Aorta (tissue), 5 donors: ENCODE measurements around the gene RNF113B. TPM values are rescaled to one million over a fixed set of nuclear protein-coding genes. Genes with fewer than 3 reads are reported as not detected.

ENCODE experiments used
- ATAC-seq: fragments of 200-7000 bp; cut with Tn5 transposase; one replicate; pipeline ENCODE4 v1.9.1; 2022; ENCODE audit warnings: moderate library complexity; ENCODE audit not compliant: low FRiP score
- DNase-seq, 2 donors: peaks; one replicate each; pipeline ENCODE4 v3.0.0-alpha.2; 2020
- H3K27ac ChIP-seq, 2 donors: one replicate each; pipeline ENCODE4 v1.5.1; 2013; ENCODE audit warnings: low read length in 2 of 2, mild to moderate bottlenecking in 2 of 2, moderate library complexity in 2 of 2, control low read depth in 1 of 2, inconsistent platforms in 1 of 2, low read depth in 1 of 2
- H3K27me3 ChIP-seq, 2 donors: one replicate each; pipeline ENCODE4 v1.6.1; 2013; ENCODE audit warnings: control low read depth in 1 of 2, low read length in 1 of 2, mild to moderate bottlenecking in 1 of 2, moderate library complexity in 1 of 2; ENCODE audit not compliant: insufficient read depth in 2 of 2, control insufficient read depth in 1 of 2
- H3K36me3 ChIP-seq, 2 donors: one replicate each; pipeline ENCODE4 v1.6.1; 2013; ENCODE audit warnings: control low read depth in 1 of 2, low read length in 1 of 2, mild to moderate bottlenecking in 1 of 2; ENCODE audit not compliant: insufficient read depth in 2 of 2, control insufficient read depth in 1 of 2
- H3K4me1 ChIP-seq, 2 donors: one replicate each; pipeline ENCODE4 v1.6.1; 2013; ENCODE audit warnings: low read length in 2 of 2, control low read depth in 1 of 2, mild to moderate bottlenecking in 1 of 2, moderate library complexity in 1 of 2; ENCODE audit not compliant: insufficient read depth in 2 of 2, control insufficient read depth in 1 of 2
- H3K4me3 ChIP-seq, 2 donors: one replicate each; pipeline ENCODE4 v1.5.1; 2013; ENCODE audit warnings: low read length in 2 of 2, control low read depth in 1 of 2, mild to moderate bottlenecking in 1 of 2
- H3K9me3 ChIP-seq: one replicate; pipeline ENCODE4 v1.6.1; 2013; ENCODE audit warnings: mild to moderate bottlenecking, low read length; ENCODE audit not compliant: control insufficient read depth
- WGBS, 2 donors: extraction: QIAGEN DNeasy Blood & Tissue Kit; methylation state at CpG; one replicate each; pipeline ENCODE4 v1.1.7; 2013; 5-methylcytosine and 5-hydroxymethylcytosine counted together
- intact Hi-C, 2 donors: fragments of 100-400 bp; cut with DNase I; formaldehyde crosslinking; loops; one replicate each; pipeline versions ENCODE4 v1.14.2 to v1.15.0; 2022
- polyA plus RNA-seq, 2 donors: library from polyadenylated mRNA; stranded (reverse); fragments of 200-250 nt; gene quantifications; one replicate each; pipeline ENCODE4 v1.2.3, GENCODE V29; 2013
- total RNA-seq, 2 donors: library from RNA; stranded (reverse); fragmentation: NEBNext Ultra II Directional; extraction: Animal tissue kit (Norgen Biotek cat#: 25700); gene quantifications; one replicate each; pipeline ENCODE4 v1.2.1, GENCODE V29; 2021
- donor health status: healthy with polysubstance abuse.
- donor health status: Bipolar disorder and iron deficiency.
- donor health status: DM: no; HTN: no; CAD: no.
- donor health status: DM: no; HTN: no; CAD: no.
- donor health status: DM: yes; HTN: yes; CAD: no.

The RNF113B gene
- total and polyA plus RNA-seq, 4 donors: not detected

GRCh38 chr13:98174307-98174706 lies 2.8 kb downstream of the RNF113B start:
- DNase-seq (no peak), ATAC-seq (peak; percentile 12)
- no peak overlapping the region for H3K4me3 ChIP-seq
- WGBS, 2 donors: 7 to 11% methylated on average over 7 of the region's 7 CpGs
- intact Hi-C loops: no loop called here
- no peaks in the 10 kb centered on the region for H3K27me3 ChIP-seq
- H3K9me3 ChIP-seq: no peaks in the 10 kb centered on the region
- H3K27ac ChIP-seq: no peak overlapping the region
- no peaks in the 10 kb centered on the region for H3K36me3 ChIP-seq
- H3K4me1 ChIP-seq: peaks cover 0 to 3% of the 10 kb centered on the region in 2 donors

- ATAC-seq: peak; percentile 28
These were observed 3.5 kb downstream of the RNF113B start for GRCh38 chr13:98173431-98174152.

GRCh38 chr13:98172590-98173422 lies 4.3 kb downstream of the RNF113B start:
- 65 to 69% methylated on average over 7 of the region's 7 CpGs for WGBS, 2 donors
- ATAC-seq: no peak
- intact Hi-C loops: no loop called here

More at GRCh38 chr13:98173431-98174152, 3.5 kb downstream of the RNF113B start:
- Histone ChIP-seq H3K36me3 (no peaks in the 10 kb centered on the region), H3K9me3 (no peaks in the 10 kb centered on the region), H3K27ac (no peak overlapping the region), H3K4me1 (peaks cover 0 to 3% of the 10 kb centered on the region in 2 donors), H3K4me3 (no peak overlapping the region), H3K27me3 (no peaks in the 10 kb centered on the region)
- intact Hi-C loops: no loop called here
- DNase-seq: no peak
- 52 to 57% methylated on average over 9 of the region's 9 CpGs for WGBS, 2 donors

GRCh38 chr13:98171900-98172589 lies 5.0 kb downstream of the RNF113B start:
- intact Hi-C loops: no loop called here
- Histone ChIP-seq H3K4me3 (no peak overlapping the region), H3K27ac (peak overlapping the region in 1 of 2 donors; percentile 15)

More at GRCh38 chr13:98172590-98173422, 4.3 kb downstream of the RNF113B start:
- no peak overlapping the region for H3K27ac ChIP-seq
- H3K9me3 ChIP-seq: no peaks in the 10 kb centered on the region
- H3K27me3 ChIP-seq: no peaks in the 10 kb centered on the region
- DNase-seq: no peak
- no peaks in the 10 kb centered on the region for H3K36me3 ChIP-seq
- H3K4me1 ChIP-seq: peaks cover 0 to 3% of the 10 kb centered on the region in 2 donors
- H3K4me3 ChIP-seq: no peak overlapping the region

GRCh38 chr13:98169331-98169730 lies 7.7 kb downstream of the RNF113B start:
- 64% methylated on average over 3 of the region's 3 CpGs for WGBS, 2 donors
- intact Hi-C loops: no loop called here

More at GRCh38 chr13:98171900-98172589, 5.0 kb downstream of the RNF113B start:
- ATAC-seq (no peak), DNase-seq (peak in 1 of 2 donors; percentile 78)
- Histone ChIP-seq H3K4me1 (peaks cover 0 to 3% of the 10 kb centered on the region in 2 donors), H3K9me3 (no peaks in the 10 kb centered on the region), H3K36me3 (no peaks in the 10 kb centered on the region), H3K27me3 (no peaks in the 10 kb centered on the region)
- 44 to 51% methylated on average over 14 of the region's 14 CpGs for WGBS, 2 donors

GRCh38 chr13:98162935-98163334 lies 14.1 kb downstream of the RNF113B start:
- WGBS, 2 donors: 98 to 99% methylated on average over 5 of the region's 5 CpGs
- intact Hi-C loops: no loop called here
- H3K27me3 ChIP-seq: peaks cover 0 to 1% of the 10 kb centered on the region in 2 donors

More at GRCh38 chr13:98169331-98169730, 7.7 kb downstream of the RNF113B start:
- Histone ChIP-seq H3K27ac (no peak overlapping the region), H3K4me1 (peaks cover 0 to 3% of the 10 kb centered on the region in 2 donors), H3K9me3 (no peaks in the 10 kb centered on the region), H3K36me3 (no peaks in the 10 kb centered on the region), H3K4me3 (no peak overlapping the region), H3K27me3 (no peaks in the 10 kb centered on the region)
- ATAC-seq (no peak), DNase-seq (no peak)

GRCh38 chr13:98158172-98158899 lies 18.7 kb downstream of the RNF113B start:
- Histone ChIP-seq H3K27me3 (peaks cover 0 to 1% of the 10 kb centered on the region in 2 donors), H3K4me3 (no peak overlapping the region), H3K36me3 (no peaks in the 10 kb centered on the region), H3K9me3 (peaks cover 2% of the 10 kb centered on the region), H3K27ac (no peak overlapping the region), H3K4me1 (no peaks in the 10 kb centered on the region)
- ATAC-seq: no peak
- 87 to 92% methylated on average over 5 of the region's 5 CpGs for WGBS, 2 donors
- intact Hi-C loops: no loop called here
- DNase-seq: no peak

More at GRCh38 chr13:98162935-98163334, 14.1 kb downstream of the RNF113B start:
- H3K27ac ChIP-seq: no peak overlapping the region
- no peaks in the 10 kb centered on the region for H3K4me1 ChIP-seq
- peaks cover 2% of the 10 kb centered on the region for H3K9me3 ChIP-seq
- no peak overlapping the region for H3K4me3 ChIP-seq
- no peaks in the 10 kb centered on the region for H3K36me3 ChIP-seq
- ATAC-seq: no peak
- no peak for DNase-seq

- WGBS, 2 donors: 81 to 92% methylated on average over 1 of the region's 1 CpG
- DNase-seq (no peak), ATAC-seq (no peak)
- Histone ChIP-seq H3K4me1 (no peaks in the 10 kb centered on the region), H3K9me3 (no peaks in the 10 kb centered on the region), H3K27ac (no peak overlapping the region), H3K36me3 (no peaks in the 10 kb centered on the region), H3K27me3 (peaks cover 0 to 1% of the 10 kb centered on the region in 2 donors), H3K4me3 (no peak overlapping the region)
- intact Hi-C loops: no loop called here
These were observed 19.5 kb downstream of the RNF113B start for GRCh38 chr13:98157609-98158008.
